ENCODE results near the gene ADGRD1.
A peak's percentile ranks its signal among the peaks of the same experiment; 100 is the strongest.

Gene ADGRD1

DNA sequence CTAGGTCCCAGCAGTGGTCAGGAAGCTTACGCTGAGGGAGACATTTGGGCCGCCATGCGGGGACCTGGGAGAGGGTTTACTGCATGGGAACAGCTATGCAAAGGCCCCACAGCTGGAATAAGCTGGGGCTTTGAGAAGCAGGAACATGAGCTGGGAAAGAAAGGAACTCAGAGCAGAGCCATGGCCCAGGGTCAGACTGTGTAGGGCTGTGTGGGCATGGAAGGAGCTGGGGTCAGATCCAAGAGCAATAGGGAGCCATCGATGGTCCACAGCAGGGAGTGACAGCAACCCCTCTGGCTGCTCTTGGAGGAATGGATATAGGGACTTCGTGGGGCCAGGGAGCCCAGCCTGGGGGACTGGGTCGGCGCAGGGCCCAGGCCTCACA is 151.6 kb downstream of the ADGRD1 start:
- peak; percentile 17 to 50 for DNase-seq
- intact Hi-C loops (cut with DNase I; ENCODE audit: low total_unique reads): no loop called here
- H3K27ac ChIP-seq: no peak overlapping the region

DNA sequence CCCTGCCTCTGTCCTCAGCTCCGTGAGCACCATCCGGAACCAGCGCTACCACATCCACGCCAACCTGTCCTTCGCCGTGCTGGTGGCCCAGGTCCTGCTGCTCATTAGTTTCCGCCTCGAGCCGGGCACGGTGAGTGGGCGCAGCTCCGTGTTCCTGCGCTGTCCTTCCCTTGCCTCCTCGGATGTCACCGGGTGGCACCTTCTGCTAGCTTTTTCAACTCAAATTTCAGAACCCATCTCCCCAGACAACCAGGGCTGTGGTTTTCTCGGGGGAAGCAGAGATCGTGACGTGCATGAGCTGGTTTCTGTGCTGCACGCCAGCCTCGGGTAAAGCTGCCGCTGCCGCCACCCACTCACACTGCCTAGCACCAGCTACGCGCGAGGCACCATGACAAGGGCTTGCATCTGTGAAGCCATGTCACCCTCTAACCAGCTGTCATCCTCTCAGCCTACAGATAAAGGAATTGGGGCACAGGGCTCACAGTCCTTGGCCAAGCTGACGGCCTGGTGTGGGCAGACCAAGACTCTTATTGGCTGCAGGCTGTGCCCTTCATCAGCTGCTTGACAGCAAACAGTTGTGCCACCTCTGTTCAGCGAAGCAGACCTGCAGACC is 152.1 kb downstream of the ADGRD1 start:
- peak; percentile 16 to 41 for DNase-seq
- intact Hi-C loops (cut with DNase I; ENCODE audit: low total_unique reads): no loop called here
- H3K27ac ChIP-seq: no peak overlapping the region

More for the DNA sequence above, 151.6 kb downstream of the ADGRD1 start:
- TF ChIP-seq, protein P1, sequence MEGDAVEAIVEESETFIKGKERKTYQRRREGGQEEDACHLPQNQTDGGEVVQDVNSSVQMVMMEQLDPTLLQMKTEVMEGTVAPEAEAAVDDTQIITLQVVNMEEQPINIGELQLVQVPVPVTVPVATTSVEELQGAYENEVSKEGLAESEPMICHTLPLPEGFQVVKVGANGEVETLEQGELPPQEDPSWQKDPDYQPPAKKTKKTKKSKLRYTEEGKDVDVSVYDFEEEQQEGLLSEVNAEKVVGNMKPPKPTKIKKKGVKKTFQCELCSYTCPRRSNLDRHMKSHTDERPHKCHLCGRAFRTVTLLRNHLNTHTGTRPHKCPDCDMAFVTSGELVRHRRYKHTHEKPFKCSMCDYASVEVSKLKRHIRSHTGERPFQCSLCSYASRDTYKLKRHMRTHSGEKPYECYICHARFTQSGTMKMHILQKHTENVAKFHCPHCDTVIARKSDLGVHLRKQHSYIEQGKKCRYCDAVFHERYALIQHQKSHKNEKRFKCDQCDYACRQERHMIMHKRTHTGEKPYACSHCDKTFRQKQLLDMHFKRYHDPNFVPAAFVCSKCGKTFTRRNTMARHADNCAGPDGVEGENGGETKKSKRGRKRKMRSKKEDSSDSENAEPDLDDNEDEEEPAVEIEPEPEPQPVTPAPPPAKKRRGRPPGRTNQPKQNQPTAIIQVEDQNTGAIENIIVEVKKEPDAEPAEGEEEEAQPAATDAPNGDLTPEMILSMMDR (IDR thresholded peaks at IDR 0.05): no peak
- no peaks in the 10 kb centered on the region for H3K27me3 ChIP-seq
- no peaks in the 10 kb centered on the region for H3K36me3 ChIP-seq
- H3K4me3 ChIP-seq: no peak overlapping the region
- H3K4me1 ChIP-seq: peaks cover 0 to 6% (median 0%) of the 10 kb centered on the region in 4 donors
- H3K9me3 ChIP-seq: no peaks in the 10 kb centered on the region

DNA sequence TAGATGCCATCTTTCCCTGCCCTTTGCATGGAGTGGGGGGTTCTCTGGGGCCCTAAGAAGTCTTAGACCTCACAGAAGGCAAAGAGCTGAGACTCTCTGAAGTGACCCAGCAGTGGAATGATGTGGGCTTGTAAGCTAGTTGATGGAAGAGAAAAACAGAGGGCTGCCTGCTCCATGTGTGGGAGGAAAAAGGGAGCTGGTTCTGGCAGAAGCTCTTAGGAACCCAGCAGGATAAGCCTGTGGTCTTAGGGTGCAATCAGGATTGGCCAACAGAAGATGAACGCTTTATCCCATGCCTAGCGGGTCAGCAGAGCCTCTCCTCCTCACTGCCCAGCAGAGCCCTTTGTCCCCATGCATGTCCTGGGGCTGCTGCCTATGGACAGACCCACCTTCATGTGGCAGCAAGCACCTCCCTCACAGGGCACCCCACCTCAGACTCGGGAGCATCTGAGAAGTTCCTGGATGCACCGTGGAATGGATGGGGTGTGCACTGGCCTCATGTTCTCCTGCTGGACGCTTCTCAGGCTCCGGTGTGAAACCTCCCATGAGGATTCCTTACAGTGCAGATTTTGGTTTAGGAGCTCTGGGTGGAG is 152.7 kb downstream of the ADGRD1 start:
- no peaks in the 10 kb centered on the region for H3K27me3 ChIP-seq
- DNase-seq: peak in 1 of 2 donors; percentile 15
- H3K9me3 ChIP-seq: no peaks in the 10 kb centered on the region
- no peak overlapping the region for H3K4me3 ChIP-seq
- no peak overlapping the region for H3K27ac ChIP-seq
- H3K36me3 ChIP-seq: no peaks in the 10 kb centered on the region
- H3K4me1 ChIP-seq: peaks cover 0 to 6% (median 0%) of the 10 kb centered on the region in 4 donors
- TF ChIP-seq, protein P1 (IDR thresholded peaks at IDR 0.05): no peak
- intact Hi-C loops (cut with DNase I; ENCODE audit: low total_unique reads): no loop called here

More for the DNA sequence above, 152.1 kb downstream of the ADGRD1 start:
- Histone ChIP-seq H3K27me3 (no peaks in the 10 kb centered on the region), H3K4me3 (no peak overlapping the region), H3K4me1 (peaks cover 0 to 6% (median 0%) of the 10 kb centered on the region in 4 donors), H3K36me3 (no peaks in the 10 kb centered on the region), H3K9me3 (no peaks in the 10 kb centered on the region)
- TF ChIP-seq, protein P1 (IDR thresholded peaks at IDR 0.05): no peak

DNA sequence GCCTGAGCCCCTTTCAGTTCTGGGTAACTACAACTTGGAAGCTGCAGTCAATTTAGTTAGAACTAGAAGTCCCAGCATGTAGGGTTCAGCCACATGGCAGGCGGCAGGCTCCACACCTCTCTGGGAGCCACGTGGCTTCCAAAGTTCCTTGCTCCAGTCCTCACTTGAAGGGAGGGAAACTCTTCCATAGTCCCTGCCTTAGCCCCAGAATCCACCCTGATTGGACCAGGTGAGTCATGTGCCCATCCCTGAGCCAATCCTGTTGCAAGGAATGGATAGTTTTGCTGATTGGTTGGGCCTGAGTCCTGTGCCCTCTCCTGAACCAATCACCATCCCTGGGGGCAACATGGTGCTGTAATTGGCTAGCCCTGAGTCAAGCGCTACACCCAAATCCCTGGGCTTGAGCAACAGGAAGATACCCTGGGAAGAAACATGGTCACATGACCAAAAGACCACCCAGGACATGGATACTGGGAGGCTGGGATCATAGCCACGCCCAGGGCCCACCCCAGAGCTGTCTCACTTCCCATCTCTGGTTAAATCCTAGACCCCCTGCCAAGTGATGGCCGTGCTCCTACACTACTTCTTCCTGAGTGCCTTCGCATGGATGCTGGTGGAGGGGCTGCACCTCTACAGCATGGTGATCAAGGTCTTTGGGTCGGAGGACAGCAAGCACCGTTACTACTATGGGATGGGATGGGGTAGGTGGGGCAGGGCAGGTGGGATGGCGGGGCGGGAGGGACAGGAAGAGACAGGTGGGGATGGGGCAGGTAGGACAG is 154.7 kb downstream of the ADGRD1 start:
- H3K4me3 ChIP-seq: no peak overlapping the region
- DNase-seq: no peak
- no peaks in the 10 kb centered on the region for H3K36me3 ChIP-seq
- peaks cover 0 to 6% (median 0%) of the 10 kb centered on the region in 4 donors for H3K4me1 ChIP-seq
- H3K27ac ChIP-seq: no peak overlapping the region
- H3K9me3 ChIP-seq: no peaks in the 10 kb centered on the region
- intact Hi-C loops (cut with DNase I; ENCODE audit: low total_unique reads): no loop called here
- TF ChIP-seq, protein P1 (IDR thresholded peaks at IDR 0.05): no peak
- H3K27me3 ChIP-seq: no peaks in the 10 kb centered on the region

DNA sequence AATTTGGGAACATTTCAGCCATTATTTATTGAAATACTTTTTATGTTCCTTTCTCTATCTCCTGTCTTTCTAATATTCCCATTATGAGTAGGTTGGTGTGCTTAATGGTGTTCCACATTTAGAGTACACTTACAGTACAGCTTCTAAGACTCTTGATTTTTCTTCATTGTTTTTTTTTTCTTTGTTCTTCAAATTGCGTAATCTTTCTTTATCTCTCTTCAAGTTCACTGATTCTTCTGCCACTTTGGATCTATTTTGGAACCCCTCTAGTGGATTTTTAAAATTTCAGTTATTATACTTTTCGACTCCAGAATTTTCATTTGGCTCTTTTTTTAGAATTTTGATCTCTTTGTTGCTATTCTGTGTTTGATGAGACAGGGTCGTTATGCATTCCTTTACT is 157.7 kb downstream of the ADGRD1 start:
- Histone ChIP-seq H3K36me3 (no peaks in the 10 kb centered on the region), H3K4me3 (no peak overlapping the region), H3K27me3 (no peaks in the 10 kb centered on the region), H3K4me1 (no peaks in the 10 kb centered on the region), H3K27ac (no peak overlapping the region), H3K9me3 (no peaks in the 10 kb centered on the region)
- intact Hi-C loops (cut with DNase I; ENCODE audit: low total_unique reads): no loop called here
- TF ChIP-seq, protein P1 (IDR thresholded peaks at IDR 0.05): no peak
- DNase-seq: no peak

Data from tibial artery (tissue), 4 donors.